K562 (cell line): ENCODE results near the gene ITPRID2. TPM values are rescaled to one million over a fixed set of nuclear protein-coding genes. Genes with fewer than 3 reads are reported as not detected.
A peak's percentile ranks its signal among the peaks of the same experiment; 100 is the strongest.

Experiments used
- CC2D1A ChIP-seq: fragments of 450-650 bp; IDR thresholded peaks from 2 replicates; pipeline ENCODE4 v1.6.1; 2017; ENCODE audit warnings: mild to moderate bottlenecking
- CXXC5 ChIP-seq: fragments of 250-450 bp; sonication (Bioruptor Pico); IDR thresholded peaks from 2 replicates; pipeline ENCODE4 v1.8.0; 2022; ENCODE audit warnings: inconsistent platforms, mild to moderate bottlenecking, moderate library complexity
- EGR1 ChIP-seq: fragments of 450-650 bp; conservative IDR thresholded peaks from 2 replicates; pipeline ENCODE4 v1.6.1; 2017; ENCODE audit warnings: mild to moderate bottlenecking
- MTA3 ChIP-seq: fragments of 450-650 bp; formaldehyde crosslinking; IDR thresholded peaks from 2 replicates; pipeline ENCODE4 v1.6.1; 2017; ENCODE audit warnings: mild to moderate bottlenecking, borderline replicate concordance
- SMARCA4 ChIP-seq: fragments of 450-650 bp; IDR thresholded peaks from 2 replicates; pipeline ENCODE4 v1.6.1; 2016
- ZNF175 ChIP-seq: fragments of 200-800 bp; sonication (Bioruptor generic); IDR thresholded peaks from 2 replicates; pipeline ENCODE4 v1.6.1; 2016; ENCODE audit warnings: low read depth, mild to moderate bottlenecking, missing genetic modification characterization, missing compliant biosample characterization
- ZNF696 ChIP-seq: fragments of 250-450 bp; sonication (Bioruptor Pico); conservative IDR thresholded peaks from 2 replicates; pipeline ENCODE4 v1.4.0; 2020; ENCODE audit warnings: mild to moderate bottlenecking, moderate library complexity
- ZSCAN32 ChIP-seq: fragments of 450-650 bp; formaldehyde crosslinking; IDR thresholded peaks from 2 replicates; pipeline ENCODE4 v1.4.0; 2020; ENCODE audit warnings: mild to moderate bottlenecking, moderate library complexity
- polyA plus RNA-seq, 8 experiments: library from polyadenylated mRNA; depleted of rRNA in 4 of 8; stranded (reverse) in 5 of 8; unstranded in 3 of 8; fragments of >200 nt; fragmentation: Nextera tagmentation in 2 of 8; fragmentation: Illumina TruSeq in 1 of 8; extraction: Ambion mirVana in 2 of 8; extraction: Trizol in 1 of 8; gene quantifications; 2 replicates each; pipeline versions ENCODE4 v1.2.1 to v1.2.3, GENCODE V29; 2011 to 2014; ENCODE audit warnings: inconsistent platforms in 1 of 8, missing spikeins in 1 of 8
- total RNA-seq, 7 experiments: library from RNA; depleted of rRNA in 6 of 7; stranded (reverse); fragments of >200 nt in 6 of 7; fragmentation: Illumina TruSeq in 2 of 7; extraction: Trizol in 2 of 7; gene quantifications; 2 replicates each; pipeline versions ENCODE4 v1.2.1 to v1.2.3, GENCODE V29; 2011 to 2021; ENCODE audit warnings: low replicate concordance in 1 of 7
- TF ChIP-seq, protein P1 (sequence below): IDR thresholded peaks from 2 replicates; pipeline ENCODE4 v1.6.1; 2012; ENCODE audit warnings: low read depth, low read length, improper control_type of control experiment, borderline replicate concordance
- TF ChIP-seq, protein P2 (sequence below): conservative IDR thresholded peaks from 2 replicates; pipeline ENCODE4 v1.6.1; 2011; ENCODE audit warnings: low read depth, mild to moderate bottlenecking, low read length; ENCODE audit not compliant: control insufficient read depth
- TF ChIP-seq, protein P3 (sequence below), 2 experiments: fragments of 450-650 bp in 1 of 2; sonication (generic) in 1 of 2; formaldehyde crosslinking in 1 of 2; IDR thresholded peaks; 2 replicates each; pipeline versions ENCODE4 v1.7.1 to v1.9.0; 2016 to 2022; ENCODE audit warnings: inconsistent platforms in 1 of 2, mild to moderate bottlenecking in 1 of 2, missing genetic modification reagents in 1 of 2
- TF ChIP-seq, protein P4 (sequence below), 2 experiments: fragments of 200-800 bp in 1 of 2; sonication (Bioruptor generic) in 1 of 2; sonication (generic) in 1 of 2; formaldehyde crosslinking in 1 of 2; IDR thresholded peaks in 1 of 2; conservative IDR thresholded peaks in 1 of 2; 2 replicates each; pipeline versions ENCODE4 v1.5.0 to v1.6.1; 2016 to 2020; ENCODE audit warnings: missing compliant biosample characterization in 1 of 2, missing genetic modification characterization in 1 of 2, missing genetic modification reagents in 1 of 2

Gene ITPRID2
- total and polyA plus RNA-seq, 9 of the 15 experiments (the other 6 are each of a cell fraction or from before 2014, with no cell fraction given), result 18.5 to 77.8 (median 52.0) TPM

DNA sequence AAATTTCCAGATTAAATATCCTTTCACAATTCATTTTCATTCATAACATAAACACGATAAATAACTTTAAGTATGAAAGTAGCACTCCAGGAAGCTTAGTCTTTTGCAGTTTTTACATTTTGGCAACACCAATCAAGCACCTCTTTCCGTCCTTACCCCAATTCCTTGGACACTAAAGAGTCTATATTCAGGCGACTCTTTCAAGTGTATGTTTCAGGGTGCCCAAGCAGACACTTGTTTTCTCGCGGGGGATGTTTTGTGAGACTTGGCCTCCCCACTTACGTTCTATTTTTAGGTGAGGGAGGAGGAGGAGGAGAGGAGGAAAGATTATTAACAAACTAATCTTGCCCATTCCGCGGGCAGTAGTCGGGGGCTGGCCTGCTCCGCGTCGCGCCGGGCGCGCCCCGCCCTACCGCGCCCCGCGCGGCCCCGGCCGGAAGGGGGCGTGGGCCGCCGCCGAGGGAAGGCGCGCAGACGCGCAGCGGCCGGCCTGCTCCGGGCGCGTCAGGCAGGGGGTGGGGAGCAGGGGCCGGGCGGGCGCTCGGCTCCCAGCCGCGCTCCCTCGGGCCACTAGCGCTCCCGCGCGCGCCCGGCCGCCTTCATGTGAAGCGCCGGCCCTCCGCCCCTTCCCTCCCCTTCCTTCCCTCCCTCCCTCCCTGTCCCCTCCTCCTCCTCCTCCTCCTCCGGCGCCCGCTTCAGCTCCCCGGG lies at the start of gene ITPRID2 (continued):
- TF ChIP-seq, protein P1, sequence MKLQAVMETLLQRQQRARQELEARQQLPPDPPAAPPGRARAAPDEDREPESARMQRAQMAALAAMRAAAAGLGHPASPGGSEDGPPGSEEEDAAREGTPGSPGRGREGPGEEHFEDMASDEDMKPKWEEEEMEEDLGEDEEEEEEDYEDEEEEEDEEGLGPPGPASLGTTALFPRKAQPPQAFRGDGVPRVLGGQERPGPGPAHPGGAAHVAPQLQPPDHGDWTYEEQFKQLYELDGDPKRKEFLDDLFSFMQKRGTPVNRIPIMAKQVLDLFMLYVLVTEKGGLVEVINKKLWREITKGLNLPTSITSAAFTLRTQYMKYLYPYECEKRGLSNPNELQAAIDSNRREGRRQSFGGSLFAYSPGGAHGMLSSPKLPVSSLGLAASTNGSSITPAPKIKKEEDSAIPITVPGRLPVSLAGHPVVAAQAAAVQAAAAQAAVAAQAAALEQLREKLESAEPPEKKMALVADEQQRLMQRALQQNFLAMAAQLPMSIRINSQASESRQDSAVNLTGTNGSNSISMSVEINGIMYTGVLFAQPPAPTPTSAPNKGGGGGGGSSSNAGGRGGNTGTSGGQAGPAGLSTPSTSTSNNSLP, result 0 out of 2 replicates have a peak, but pooled peaks have one; percentile 16
- TF ChIP-seq EGR1, result peak; percentile 19; the same call in 1 of the 2 replicates
- TF ChIP-seq, protein P2, sequence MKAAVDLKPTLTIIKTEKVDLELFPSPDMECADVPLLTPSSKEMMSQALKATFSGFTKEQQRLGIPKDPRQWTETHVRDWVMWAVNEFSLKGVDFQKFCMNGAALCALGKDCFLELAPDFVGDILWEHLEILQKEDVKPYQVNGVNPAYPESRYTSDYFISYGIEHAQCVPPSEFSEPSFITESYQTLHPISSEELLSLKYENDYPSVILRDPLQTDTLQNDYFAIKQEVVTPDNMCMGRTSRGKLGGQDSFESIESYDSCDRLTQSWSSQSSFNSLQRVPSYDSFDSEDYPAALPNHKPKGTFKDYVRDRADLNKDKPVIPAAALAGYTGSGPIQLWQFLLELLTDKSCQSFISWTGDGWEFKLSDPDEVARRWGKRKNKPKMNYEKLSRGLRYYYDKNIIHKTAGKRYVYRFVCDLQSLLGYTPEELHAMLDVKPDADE, result peak; percentile 62
- peak; percentile 46 for TF ChIP-seq SMARCA4
- TF ChIP-seq ZNF696 (CRISPR knock-in tag), result no peak
- TF ChIP-seq MTA3, result peak; percentile 42; the same call in 1 of the 2 replicates
- TF ChIP-seq, protein P3, sequence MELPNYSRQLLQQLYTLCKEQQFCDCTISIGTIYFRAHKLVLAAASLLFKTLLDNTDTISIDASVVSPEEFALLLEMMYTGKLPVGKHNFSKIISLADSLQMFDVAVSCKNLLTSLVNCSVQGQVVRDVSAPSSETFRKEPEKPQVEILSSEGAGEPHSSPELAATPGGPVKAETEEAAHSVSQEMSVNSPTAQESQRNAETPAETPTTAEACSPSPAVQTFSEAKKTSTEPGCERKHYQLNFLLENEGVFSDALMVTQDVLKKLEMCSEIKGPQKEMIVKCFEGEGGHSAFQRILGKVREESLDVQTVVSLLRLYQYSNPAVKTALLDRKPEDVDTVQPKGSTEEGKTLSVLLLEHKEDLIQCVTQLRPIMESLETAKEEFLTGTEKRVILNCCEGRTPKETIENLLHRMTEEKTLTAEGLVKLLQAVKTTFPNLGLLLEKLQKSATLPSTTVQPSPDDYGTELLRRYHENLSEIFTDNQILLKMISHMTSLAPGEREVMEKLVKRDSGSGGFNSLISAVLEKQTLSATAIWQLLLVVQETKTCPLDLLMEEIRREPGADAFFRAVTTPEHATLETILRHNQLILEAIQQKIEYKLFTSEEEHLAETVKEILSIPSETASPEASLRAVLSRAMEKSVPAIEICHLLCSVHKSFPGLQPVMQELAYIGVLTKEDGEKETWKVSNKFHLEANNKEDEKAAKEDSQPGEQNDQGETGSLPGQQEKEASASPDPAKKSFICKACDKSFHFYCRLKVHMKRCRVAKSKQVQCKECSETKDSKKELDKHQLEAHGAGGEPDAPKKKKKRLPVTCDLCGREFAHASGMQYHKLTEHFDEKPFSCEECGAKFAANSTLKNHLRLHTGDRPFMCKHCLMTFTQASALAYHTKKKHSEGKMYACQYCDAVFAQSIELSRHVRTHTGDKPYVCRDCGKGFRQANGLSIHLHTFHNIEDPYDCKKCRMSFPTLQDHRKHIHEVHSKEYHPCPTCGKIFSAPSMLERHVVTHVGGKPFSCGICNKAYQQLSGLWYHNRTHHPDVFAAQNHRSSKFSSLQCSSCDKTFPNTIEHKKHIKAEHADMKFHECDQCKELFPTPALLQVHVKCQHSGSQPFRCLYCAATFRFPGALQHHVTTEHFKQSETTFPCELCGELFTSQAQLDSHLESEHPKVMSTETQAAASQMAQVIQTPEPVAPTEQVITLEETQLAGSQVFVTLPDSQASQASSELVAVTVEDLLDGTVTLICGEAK (IDR thresholded peaks at IDR 0.05), result peak; percentile 28; the same call in 1 of the 2 replicates
- TF ChIP-seq, protein P3 (CRISPR knock-in tag; IDR thresholded peaks at IDR 0.05), result no peak
- TF ChIP-seq, protein P4, sequence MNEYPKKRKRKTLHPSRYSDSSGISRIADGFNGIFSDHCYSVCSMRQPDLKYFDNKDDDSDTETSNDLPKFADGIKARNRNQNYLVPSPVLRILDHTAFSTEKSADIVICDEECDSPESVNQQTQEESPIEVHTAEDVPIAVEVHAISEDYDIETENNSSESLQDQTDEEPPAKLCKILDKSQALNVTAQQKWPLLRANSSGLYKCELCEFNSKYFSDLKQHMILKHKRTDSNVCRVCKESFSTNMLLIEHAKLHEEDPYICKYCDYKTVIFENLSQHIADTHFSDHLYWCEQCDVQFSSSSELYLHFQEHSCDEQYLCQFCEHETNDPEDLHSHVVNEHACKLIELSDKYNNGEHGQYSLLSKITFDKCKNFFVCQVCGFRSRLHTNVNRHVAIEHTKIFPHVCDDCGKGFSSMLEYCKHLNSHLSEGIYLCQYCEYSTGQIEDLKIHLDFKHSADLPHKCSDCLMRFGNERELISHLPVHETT (CRISPR knock-in tag; conservative IDR thresholded peaks at IDR 0.05 in 1 of 2, IDR thresholded peaks at IDR 0.05 in 1 of 2), result peak in 1 of 2 experiments; percentile 70; a peak in 1 of 4 replicates
- TF ChIP-seq ZSCAN32 (CRISPR knock-in tag), result 0 out of 2 replicates have a peak, but pooled peaks have one; percentile 51
- TF ChIP-seq CXXC5, result peak; percentile 88
- 0 out of 2 replicates have a peak, but pooled peaks have one; percentile 18 for TF ChIP-seq CC2D1A
- no peak for TF ChIP-seq ZNF175
